HG03039 (cell line): ENCODE data around the gene KRTAP19-8.

Source experiments
- ATAC-seq: cut with Tn5 transposase; IDR thresholded peaks from one replicate; pipeline ENCODE4 v1.9.1; 2021; ENCODE audit warnings: mild to moderate bottlenecking, moderate library complexity; ENCODE audit not compliant: unreplicated experiment

The KRTAP19-8 gene, protein sequence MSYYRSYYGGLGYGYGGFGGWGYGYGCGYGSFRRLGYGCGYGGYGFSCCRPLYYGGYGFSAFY

DNA sequence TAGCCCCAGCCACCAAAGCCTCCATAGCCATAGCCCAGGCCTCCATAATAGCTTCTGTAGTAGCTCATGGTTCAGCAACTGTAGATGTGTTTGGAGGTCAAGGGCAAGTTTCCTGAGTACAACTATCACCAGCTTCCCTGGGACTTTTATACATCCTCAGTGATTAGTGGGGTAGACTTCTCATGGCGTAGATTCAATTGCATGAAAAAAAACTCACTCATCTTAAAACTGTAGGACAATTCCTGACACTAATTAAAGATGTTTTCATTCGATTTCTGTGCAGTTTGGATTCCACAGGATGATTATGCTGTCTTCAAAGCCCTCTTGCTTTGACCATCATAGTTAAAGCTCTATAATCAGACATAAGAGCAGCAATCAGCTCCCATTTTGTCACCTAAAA is at the start of gene KRTAP19-8:
Gene KRTAP19-8, minus strand, starts transcription at position 101 of the 400 bp plus-strand sequence. Its CDS starts 33 bp downstream, at position 68.
- ATAC-seq: no peak

DNA sequence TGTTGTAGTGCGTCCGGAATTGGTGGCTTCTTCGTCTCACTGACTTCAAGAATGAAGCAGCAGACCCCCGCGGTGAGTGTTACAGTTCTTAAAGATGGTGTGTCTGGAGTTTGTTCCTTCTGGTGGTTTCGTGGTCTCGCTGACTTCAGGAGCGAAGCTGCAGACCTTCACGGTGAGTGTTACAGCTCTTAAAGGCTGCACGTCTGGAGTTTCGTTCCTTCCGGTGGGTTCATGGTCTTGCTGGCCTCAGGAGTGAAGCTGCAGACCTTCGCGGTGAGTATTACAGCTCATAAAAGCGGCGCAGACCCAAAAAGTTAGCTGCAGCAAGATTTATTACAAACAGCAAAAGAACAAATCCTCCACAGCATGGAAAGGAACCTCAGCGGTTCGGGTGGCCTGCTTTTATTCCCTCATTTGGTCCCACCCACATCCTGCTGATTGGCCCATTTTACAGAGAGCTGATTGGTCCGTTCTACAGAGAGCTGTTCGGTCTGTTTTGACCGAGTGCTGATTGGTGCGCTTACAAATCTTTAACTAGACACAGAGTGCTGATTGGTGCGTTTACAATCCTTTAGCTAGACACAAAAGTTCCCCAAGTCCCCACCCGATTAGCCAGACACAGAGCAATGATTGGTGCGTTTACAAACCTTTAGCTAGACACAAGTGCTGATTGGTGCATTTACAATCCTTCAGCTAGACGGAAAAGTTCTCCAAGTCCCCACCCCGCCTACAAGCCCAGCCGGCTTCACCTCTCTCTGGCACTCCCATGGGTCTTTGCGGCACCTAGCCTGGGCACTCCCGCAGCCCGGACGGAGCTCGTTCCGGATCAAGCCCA is 49.6 kb upstream of the KRTAP19-8 start:
- ATAC-seq: no peak

DNA sequence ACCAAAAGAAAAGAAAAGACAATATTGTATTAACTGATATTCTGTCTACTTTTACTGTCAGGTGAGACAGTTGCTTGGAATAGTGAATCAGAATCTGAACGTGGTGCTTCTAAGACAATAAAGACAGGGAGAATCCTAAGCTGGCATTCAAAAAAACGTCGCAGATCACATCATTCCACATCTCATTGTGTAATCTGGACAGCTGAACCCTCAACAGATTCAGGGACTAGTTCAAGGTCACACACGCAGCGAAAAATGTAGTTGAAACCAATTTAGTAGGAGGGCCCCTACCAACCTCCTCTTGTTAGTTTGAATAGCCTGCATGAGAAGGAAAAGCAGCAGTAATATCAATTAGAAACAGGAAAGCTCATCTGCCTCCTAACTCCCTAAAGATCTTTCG is 46.4 kb upstream of the KRTAP19-8 start:
- ATAC-seq: no peak

GRCh38 chr21:31078796-31079195 is 40.5 kb upstream of the KRTAP19-8 start:
- peak; percentile 74 for ATAC-seq

DNA sequence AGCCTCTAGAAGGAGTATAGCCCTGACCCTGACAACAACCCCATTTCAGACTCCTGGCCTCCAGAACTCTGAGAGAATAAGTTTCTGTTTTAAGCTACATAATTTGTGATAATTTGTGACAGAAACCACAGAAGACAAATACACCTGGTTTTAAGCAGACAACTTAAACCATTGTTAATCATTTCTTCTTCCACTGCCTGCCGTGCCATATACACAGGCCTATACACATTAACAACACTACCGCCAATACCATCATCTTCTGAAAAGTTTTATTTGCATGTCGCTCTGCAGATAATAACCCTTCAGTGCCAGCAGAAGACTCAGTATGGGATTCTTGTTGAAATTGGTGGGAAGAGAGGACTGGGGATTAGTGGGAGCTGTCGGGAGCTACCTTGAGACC is 39.9 kb upstream of the KRTAP19-8 start:
- no peak for ATAC-seq

- ATAC-seq: no peak
Observed at GRCh38 chr21:31075848-31076247, 37.6 kb upstream of the KRTAP19-8 start.

- ATAC-seq: no peak
Observed at GRCh38 chr21:31072533-31072932, 34.3 kb upstream of the KRTAP19-8 start.

- ATAC-seq: peak; percentile 80
Observed at GRCh38 chr21:31064803-31065202, 26.5 kb upstream of the KRTAP19-8 start.

DNA sequence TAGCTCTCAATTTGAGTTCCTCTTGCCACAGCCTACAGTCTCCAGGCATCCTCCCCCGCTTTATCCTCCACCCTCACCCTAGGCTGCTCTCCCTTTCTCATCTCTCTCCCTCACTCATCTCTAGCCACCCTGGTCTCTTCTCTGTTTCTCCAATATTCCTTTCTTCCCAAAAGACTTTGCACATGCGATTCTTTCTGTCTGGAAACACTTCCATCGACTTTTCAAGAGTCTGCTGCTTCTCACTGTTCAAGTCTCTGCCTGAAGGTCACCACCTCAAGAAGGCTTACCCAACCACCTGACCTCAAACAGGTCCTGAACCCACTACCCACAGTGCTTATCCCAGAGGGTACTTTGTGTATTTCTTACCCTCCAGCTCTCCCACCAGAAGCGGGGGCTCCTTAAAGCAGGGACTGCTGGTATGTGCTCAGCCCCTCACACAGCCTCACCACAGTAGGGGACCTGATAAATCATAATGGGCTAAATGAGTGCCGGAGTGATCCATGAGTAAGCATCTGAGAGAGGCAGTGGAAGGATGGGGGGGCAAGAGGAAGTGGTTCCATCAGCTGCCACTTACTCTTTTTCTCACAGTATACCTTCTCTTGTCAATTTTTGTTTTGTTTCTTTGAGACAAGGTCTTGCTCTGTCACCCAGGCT is 14.3 kb upstream of the KRTAP19-8 start:
- no peak for ATAC-seq

DNA sequence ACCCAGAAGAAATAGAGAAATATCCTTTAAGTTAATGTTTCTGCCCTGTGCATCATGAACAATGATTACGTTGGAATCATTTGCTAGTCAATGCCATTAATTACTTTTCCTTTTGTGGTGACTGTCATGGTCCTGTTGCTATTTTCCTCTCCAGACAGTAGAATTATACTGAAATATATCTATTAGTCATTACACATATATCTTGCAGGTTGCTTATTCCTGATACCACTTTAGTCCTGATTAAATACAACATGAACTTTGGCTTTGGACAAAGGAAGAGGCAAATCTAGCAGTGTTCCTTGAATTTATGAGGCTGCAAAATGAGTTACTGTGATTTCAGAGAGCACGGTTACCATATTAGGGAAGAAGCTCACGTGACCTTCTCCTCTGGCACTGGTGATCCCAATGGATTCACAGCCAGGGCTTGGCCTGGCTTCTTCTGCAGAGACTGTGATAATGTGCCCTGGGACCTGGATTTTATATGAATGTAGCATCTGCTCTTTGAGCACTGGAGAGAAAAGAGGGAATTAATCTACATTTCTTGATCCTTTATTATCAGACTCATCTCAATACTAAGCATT is 12.4 kb upstream of the KRTAP19-8 start:
- ATAC-seq: no peak

- no peak for ATAC-seq
Observed at GRCh38 chr21:31045841-31046240, 7.6 kb upstream of the KRTAP19-8 start.

GRCh38 chr21:31043471-31043870 is 5.2 kb upstream of the KRTAP19-8 start:
- ATAC-seq: no peak

GRCh38 chr21:31042080-31042464 is 3.8 kb upstream of the KRTAP19-8 start:
- ATAC-seq: peak; percentile 48

- ATAC-seq: peak; percentile 34
Observed at GRCh38 chr21:31041295-31042079, 3.2 kb upstream of the KRTAP19-8 start.

GRCh38 chr21:31034378-31034777 is 3.9 kb downstream of the KRTAP19-8 start:
- ATAC-seq: no peak

GRCh38 chr21:31030367-31031106 is 7.7 kb downstream of the KRTAP19-8 start:
- peak; percentile 89 for ATAC-seq

GRCh38 chr21:31023680-31024079 is 14.6 kb downstream of the KRTAP19-8 start:
- no peak for ATAC-seq

DNA sequence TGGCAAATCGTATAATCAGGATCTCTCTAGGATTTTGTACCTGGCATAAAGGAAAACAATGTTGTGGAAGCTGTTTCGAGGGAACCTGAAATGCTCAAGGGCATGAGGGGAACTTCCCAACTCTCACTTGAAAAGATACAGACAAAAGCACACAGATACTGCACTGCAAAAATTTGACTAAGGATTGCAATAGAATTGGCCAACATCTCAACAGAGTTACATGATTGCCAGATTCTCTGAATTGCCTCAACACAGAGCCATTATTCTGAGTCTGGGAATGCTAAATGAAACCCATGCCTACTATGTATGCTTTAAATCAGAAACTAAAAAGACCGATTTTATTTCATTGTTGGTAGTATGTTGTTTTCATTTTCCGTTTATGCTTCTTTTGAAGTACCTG is 16.0 kb downstream of the KRTAP19-8 start:
- no peak for ATAC-seq

GRCh38 chr21:31018232-31018631 is 20.0 kb downstream of the KRTAP19-8 start:
- ATAC-seq: no peak

DNA sequence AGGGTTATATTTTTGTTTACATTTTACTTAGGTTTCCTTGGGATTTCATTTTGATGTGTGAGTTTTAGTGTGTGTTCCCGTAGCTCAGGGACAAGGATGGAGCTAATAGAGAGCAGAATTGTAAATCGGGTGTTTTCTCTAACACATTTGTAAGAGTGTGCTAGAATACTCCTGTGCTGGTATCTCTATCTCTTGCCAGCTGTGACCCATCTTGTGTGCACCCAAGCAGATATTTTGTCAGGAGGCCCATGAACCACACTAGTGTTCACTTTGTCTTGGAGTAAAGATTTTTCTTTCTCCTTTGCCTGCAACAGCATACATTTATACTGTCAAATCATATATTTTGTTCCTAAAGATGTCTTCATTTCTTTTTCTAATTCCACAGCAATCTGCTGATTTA is 23.4 kb downstream of the KRTAP19-8 start:
- ATAC-seq: no peak
